ENCODE results near the gene SIX3. TPM values are rescaled to one million over a fixed set of nuclear protein-coding genes. Genes with fewer than 3 reads are reported as not detected.

Gene SIX3
- total RNA-seq, 2 donors from 2014 or later, result not detected

GRCh38 chr2:44947028-44947375, 5.5 kb downstream of the SIX3 start:
- Histone ChIP-seq H3K27ac (no peak overlapping the region), H3K36me3 (no peaks in the 10 kb centered on the region), H3K9me3 (no peaks in the 10 kb centered on the region), H3K4me1 (peaks cover 0 to 34% of the 10 kb centered on the region in 2 donors), H3K4me3 (no peak overlapping the region), H3K27me3 (peaks cover 23 to 26% of the 10 kb centered on the region in 2 donors)
- no peak for TF ChIP-seq CTCF (IDR thresholded peaks at IDR 0.05)
- no peak for DNase-seq (ENCODE audit: low spot score)

DNA sequence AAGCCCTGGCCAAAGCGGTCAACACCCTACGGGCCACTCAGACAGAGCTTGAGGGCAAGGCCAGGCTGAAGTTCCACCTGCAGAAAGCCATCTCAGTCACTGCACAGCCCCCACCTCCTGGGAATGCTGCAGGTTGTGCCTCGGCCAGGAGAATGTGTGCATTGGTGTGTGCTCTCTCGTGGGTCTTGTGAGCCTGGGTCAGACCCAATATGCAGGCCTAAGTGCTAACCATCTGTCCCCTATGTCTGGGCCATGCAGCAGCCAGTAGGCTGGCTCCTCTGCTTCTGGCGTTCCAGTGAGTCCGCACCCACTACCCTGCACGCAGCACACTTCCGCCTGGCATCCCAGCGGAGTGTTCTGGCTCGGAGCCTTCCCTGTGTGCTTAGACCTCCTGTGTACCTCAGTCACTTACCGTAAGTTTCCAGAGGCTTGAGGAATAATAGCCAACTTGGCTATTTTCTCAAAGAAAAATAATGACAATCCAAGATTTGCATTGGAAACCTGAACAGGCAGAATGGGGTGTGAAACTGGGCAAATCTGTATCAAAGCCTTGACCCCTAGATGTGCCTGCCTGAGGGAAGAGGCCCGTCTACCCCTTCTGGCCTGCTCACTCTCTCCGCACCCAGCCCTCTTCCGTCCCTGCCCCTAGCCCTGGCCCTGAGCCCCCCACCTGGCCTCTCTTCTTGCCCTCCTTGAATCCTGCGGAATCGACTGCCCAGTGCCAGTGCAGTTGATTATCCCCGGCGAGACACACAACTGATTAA, 7.2 kb downstream of the SIX3 start:
- no peak for DNase-seq (ENCODE audit: low spot score)
- peaks cover 28 to 34% of the 10 kb centered on the region in 2 donors for H3K27me3 ChIP-seq
- H3K4me1 ChIP-seq, result peaks cover 0 to 37% of the 10 kb centered on the region in 2 donors
- no peaks in the 10 kb centered on the region for H3K9me3 ChIP-seq
- no peaks in the 10 kb centered on the region for H3K36me3 ChIP-seq
- no peak for TF ChIP-seq CTCF (IDR thresholded peaks at IDR 0.05)
- H3K27ac ChIP-seq, result no peak overlapping the region
- H3K4me3 ChIP-seq, result no peak overlapping the region

GRCh38 chr2:44949329-44950151, 8.0 kb downstream of the SIX3 start:
- Histone ChIP-seq H3K4me1 (peaks cover 0 to 33% of the 10 kb centered on the region in 2 donors), H3K36me3 (no peaks in the 10 kb centered on the region), H3K27me3 (peaks cover 21 to 27% of the 10 kb centered on the region in 2 donors), H3K27ac (no peak overlapping the region), H3K4me3 (peak overlapping the region in 1 of 2 donors; percentile 29), H3K9me3 (no peaks in the 10 kb centered on the region)
- no peak for DNase-seq (ENCODE audit: low spot score)
- no peak for TF ChIP-seq CTCF (IDR thresholded peaks at IDR 0.05)

DNA sequence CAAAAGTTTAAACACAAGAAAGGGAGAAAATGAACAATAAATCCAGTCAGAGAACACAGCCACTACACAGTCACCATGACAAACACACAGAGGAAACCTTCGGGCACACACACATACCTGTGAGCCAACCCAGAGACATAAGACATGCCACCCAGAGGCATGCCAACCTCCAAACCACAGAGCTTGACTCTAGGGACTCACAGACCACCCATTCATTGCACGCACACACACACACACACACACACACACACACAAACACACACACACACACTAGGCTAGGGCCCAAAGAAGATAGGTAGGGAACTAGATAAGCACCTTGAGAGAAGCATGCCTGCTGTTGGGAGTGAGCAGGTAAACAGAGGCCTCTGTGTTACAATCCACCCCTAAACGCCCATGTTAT, 9.1 kb downstream of the SIX3 start:
- no peak overlapping the region for H3K27ac ChIP-seq
- no peak for DNase-seq (ENCODE audit: low spot score)
- no peak overlapping the region for H3K4me3 ChIP-seq
- peaks cover 0 to 40% of the 10 kb centered on the region in 2 donors for H3K4me1 ChIP-seq
- H3K36me3 ChIP-seq, result no peaks in the 10 kb centered on the region
- no peak for TF ChIP-seq CTCF (IDR thresholded peaks at IDR 0.05)
- no peaks in the 10 kb centered on the region for H3K9me3 ChIP-seq
- peaks cover 22 to 34% of the 10 kb centered on the region in 2 donors for H3K27me3 ChIP-seq

DNA sequence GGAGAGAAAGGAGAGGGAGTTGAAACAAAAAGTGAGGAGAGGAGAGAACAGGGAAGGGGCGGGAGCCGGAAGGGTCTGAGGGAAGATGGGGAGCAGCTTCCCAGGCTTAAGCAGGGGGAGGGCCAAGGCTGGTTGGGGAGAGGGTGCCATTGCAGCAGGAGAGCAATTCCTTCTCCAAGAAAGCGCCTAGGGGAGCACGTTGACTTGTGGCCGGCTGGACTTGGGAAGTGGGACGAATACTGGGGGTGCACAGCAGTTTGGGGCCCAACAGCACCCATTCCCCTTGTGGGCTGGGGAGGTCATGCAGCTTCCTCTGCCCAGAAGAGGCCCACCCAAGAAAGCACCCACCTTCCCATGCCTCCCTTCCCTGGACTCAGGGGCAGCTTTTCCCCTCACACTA, 9.6 kb downstream of the SIX3 start:
- H3K27me3 ChIP-seq, result peaks cover 22 to 34% of the 10 kb centered on the region in 2 donors
- no peak for DNase-seq (ENCODE audit: low spot score)

More for the DNA sequence above, 9.6 kb downstream of the SIX3 start:
- H3K4me3 ChIP-seq, result no peak overlapping the region
- no peaks in the 10 kb centered on the region for H3K36me3 ChIP-seq
- H3K4me1 ChIP-seq, result peaks cover 0 to 42% of the 10 kb centered on the region in 2 donors
- TF ChIP-seq CTCF (IDR thresholded peaks at IDR 0.05), result no peak
- no peak overlapping the region for H3K27ac ChIP-seq
- no peaks in the 10 kb centered on the region for H3K9me3 ChIP-seq
